ELR (cell line): ENCODE results near the gene IL4I1.
"Not testable (repeated sequence)": the region's sequence is repeated elsewhere in the genome, so short reads cannot be mapped to it uniquely, and the experiment has no call there.

Experiments
- DNase-seq: peaks from one replicate; pipeline ENCODE4 v3.0.0-alpha.2; 2015; ENCODE audit warnings: low read depth

The IL4I1 gene

DNA sequence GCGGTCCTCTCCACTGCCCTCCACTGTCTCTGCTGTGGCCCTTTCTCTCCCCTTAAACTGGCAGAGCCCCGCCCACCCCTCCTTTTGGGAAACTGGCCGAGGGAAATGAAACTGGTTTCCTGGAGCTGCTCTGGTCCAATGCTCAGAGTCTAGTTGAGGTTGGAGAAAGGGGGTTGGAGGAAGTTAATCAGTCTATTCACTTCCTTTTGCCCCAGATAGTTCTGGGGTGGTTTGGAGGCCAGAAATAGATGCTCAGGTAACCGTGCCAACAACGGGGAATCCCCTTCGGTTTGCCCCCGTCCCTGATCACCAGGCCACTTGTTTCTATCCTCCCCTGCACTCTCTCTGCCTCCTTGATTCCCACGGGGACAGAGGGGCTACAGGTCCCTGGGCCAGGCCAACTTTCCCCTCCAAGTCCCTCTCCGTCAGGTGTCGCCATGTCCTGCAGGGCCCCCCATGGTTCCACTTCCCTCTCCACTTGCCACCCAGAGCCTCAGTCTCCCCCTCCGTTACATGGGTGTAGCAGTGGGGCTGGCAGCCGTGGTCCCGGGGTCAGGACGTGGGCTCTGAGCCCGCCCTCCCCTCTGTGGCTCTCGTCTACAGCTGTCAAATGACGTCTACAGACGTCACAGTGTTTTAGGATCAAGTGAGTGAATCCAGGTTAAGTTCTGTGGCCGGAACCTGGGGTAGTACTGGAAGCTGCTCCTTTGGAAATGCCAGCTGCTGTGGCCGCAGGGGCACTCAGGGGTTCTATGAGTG, at the start of gene IL4I1:
TSS of gene IL4I1 (minus strand) at position 25 of the 759 bp plus-strand sequence. CDS start 727 bp downstream, outside the sequence.
- peak; percentile 40 for DNase-seq

GRCh38 chr19:49946415-49946814, 49.7 kb upstream of the IL4I1 start:
- DNase-seq, result no peak

DNA sequence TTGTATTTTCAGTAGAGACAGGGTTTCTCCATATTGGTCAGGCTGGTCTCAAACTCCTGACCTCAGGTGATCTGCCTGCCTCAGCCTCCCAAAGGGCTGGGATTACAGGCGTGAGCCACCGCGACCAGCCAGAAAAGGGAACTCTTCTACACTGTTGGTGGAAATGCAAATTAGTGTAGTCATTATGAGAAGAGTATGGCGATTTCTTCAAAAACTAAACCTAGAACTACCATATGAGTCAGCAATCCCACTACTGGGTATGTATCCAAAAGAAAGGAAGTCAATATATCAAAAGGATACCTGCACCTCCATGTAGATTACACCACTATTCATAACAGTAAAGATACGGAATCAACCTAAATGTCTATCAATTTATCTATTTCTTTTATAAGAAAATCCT, 47.9 kb upstream of the IL4I1 start:
- not testable (repeated sequence) for DNase-seq

- no peak for DNase-seq
These were observed 43.8 kb upstream of the IL4I1 start for GRCh38 chr19:49940482-49940791.

DNA sequence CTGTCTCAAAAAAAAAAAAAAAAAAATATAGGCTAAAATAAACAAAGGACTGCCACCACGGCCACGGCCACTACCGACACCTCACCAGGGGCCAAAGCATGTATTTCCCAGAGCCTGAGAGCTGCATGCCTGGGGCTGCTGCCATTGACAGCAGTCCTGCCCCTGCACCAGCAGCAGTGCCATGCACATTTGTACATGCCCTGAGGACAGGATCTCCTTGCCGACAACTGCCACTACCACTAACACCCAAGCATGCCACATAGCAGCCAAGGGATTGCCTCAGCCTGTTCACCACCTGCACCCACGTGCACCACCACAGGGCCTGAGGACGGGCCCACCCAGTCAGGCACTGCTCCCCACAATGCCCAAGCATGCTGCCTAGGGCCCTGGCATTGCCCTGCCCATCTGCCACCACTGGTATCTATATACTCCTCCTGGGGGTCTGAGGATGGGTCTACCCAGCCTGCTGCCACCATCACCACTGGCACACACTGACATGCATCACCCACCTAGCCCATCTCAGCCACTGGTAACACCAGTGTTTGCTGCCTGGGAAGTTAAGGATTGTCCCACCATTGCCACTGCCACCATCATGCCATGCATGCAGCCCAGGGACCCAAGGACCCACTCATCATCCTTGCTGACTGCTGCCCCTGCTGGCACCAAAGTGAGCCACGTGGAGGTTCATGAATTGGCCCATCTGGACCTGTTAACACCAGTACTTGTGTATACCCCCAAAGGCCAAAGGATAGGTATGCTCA, 43.2 kb upstream of the IL4I1 start:
- no peak for DNase-seq

GRCh38 chr19:49938662-49939061, 42.0 kb upstream of the IL4I1 start:
- no peak for DNase-seq

DNA sequence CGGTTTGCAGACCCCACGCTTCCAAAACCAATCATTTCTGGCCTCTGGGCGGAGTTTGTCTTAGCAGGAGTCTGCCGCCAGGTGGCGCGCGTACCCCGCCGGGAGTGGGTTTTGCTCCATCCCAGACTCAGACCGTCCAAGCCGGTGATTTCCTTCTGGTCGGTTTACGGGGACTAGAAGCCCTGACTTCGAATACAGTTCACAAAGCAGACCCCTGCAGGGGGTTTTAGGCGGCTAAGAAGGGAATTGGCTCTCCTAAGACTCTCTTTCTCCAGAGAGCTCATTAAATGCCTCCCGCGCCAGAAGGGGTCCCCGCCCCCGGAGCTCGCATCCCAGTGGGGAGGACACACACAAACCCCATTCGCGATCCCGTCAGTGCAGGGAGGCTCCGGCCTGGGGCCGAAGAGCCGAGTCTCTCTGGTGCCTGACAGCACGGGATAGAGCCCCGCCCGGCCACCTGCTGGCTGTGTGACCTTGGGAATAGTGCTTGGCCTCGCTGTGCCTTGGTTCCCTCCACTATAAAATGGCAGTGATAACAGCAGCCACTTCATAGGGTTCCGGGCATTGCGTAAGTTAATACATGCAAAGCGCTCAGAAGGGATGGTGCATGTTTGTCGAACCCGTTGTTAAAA, 41.2 kb upstream of the IL4I1 start:
- peak; percentile 75 for DNase-seq

DNA sequence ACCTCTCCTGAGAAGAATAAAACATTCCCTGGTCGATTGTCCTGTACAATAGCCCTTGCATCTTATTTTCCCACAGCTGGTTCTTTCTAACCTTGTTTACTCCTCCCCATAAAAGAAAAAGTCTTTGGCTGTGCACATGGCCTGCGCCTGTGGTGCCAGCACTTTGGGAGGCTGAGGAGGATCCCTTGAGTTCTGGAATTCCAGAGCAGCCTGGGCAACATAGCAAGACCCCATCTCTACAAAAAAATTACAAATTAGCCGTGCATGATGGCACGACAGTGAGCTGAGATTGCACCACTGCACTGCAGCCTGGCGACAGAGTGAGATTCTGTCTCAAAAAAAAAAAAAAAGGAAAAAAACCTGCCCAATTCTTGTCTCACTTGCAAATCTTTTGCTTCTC, 39.9 kb upstream of the IL4I1 start:
- DNase-seq, result no peak

DNA sequence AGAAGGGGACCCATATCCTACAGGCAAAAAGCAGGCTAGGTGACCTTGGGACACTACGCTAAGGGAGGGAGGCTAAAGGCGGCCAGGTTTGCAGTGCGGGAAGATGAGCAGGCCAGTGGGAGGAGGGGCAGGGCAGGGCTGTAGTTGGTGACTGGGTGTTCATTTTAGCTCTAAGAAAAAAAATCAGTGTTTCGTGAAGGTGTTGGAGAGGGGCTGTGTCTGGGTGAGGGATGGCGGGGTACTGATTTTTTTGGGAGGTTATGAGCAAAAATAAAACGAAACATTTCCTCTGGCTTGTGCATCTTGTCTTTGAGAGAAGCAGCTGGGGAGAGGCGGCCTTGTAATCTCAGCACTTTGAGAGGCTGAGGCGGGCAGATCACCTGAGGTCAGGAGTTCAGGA, 37.0 kb upstream of the IL4I1 start:
- DNase-seq, result no peak

DNA sequence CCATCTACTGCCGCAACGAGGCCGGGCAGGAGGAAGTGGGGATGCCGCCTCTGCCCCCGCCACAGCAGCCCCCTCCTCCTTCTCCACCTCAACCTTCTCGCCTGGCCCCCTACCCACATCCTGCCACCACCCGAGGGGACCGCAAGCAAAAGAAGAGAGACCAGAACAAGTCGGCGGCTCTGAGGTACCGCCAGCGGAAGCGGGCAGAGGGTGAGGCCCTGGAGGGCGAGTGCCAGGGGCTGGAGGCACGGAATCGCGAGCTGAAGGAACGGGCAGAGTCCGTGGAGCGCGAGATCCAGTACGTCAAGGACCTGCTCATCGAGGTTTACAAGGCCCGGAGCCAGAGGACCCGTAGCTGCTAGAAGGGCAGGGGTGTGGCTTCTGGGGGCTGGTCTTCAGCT, 36.0 kb upstream of the IL4I1 start:
- DNase-seq, result no peak

GRCh38 chr19:49932041-49932451, 35.4 kb upstream of the IL4I1 start:
- DNase-seq, result no peak

- no peak for DNase-seq
These were observed 34.8 kb upstream of the IL4I1 start for GRCh38 chr19:49931293-49932040.

- DNase-seq, result peak; percentile 18
These were observed 33.9 kb upstream of the IL4I1 start for GRCh38 chr19:49930483-49931011.

DNA sequence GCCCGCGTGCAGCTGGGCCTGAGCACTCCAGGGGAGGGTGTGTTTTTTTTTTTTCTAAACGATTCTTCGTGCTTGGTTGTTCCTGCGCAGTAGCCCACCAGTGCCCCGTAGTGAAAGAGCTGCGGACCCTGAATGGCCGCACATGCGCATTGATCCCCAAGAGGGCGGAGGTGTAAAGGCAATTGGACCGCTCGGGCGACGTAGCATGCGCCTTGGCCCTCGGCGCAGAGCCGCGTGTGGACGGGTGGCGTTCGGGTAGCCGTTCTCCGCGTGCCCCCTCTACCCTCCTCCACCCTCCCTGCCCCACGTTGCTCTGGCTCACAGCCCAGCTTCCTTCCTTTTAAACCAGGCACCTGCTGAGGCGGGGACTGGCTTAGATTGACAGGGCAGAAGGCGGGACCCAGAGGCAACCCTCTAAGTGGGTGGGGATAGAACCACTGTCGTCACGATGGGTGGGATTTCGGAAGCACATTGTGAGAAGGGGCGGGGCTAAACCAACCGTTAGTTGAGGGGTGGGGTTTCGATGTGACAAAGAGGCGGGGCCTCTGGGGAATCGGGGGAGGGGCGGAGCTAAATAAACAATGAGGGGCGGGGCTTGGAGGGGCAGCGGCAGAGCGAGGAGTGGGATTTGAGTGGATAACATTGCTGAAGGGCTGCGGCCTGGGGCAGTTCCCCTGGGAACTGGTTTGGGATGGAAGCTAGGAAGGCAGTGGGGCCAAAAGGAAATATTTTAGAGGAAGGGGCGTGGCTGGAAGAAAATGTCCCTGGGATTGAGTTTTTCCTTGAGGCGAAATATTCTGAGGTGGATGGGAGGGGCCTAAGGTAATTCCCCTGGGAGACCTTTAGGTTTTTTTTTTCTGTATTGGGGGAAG, 33.2 kb upstream of the IL4I1 start:
- DNase-seq, result peak; percentile 96

DNA sequence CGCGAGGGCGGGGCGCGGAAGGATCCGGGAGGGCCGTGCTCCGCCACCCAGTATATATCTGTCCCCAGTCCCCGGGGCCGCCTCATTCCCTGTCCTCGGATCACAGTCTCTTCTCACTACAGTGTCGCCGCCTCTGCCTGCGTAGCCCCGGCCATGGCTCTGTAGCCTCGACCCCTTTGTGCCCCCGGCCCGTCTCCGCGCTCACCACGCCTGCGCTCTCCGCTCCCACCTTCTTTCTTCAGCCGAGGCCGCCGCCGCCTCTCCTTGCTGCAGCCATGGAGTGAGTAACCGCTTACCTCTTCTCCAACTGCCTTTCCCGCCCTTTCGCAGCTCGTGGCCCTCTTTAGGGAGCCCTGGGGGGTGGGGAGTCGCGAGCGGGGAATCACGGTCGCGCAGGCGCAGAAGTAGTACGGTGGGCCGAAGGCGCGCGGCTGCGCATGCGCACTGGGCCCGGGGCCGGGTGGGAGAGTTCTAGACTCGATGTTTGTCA, 32.5 kb upstream of the IL4I1 start, which contains the start of the genes ATF5 and NUP62:
TSS of gene ATF5 (plus strand) at position 85 of the 490 bp plus-strand sequence. CDS start 1,646 bp downstream, outside the sequence.
TSS of gene NUP62 (minus strand) at position 384 of the 490 bp plus-strand sequence. CDS start 19,697 bp downstream, outside the sequence.
- peak; percentile 90 for DNase-seq

- no peak for DNase-seq
These were observed 31.0 kb upstream of the IL4I1 start for GRCh38 chr19:49927526-49928264.

GRCh38 chr19:49926515-49926914, 29.8 kb upstream of the IL4I1 start:
- no peak for DNase-seq

DNA sequence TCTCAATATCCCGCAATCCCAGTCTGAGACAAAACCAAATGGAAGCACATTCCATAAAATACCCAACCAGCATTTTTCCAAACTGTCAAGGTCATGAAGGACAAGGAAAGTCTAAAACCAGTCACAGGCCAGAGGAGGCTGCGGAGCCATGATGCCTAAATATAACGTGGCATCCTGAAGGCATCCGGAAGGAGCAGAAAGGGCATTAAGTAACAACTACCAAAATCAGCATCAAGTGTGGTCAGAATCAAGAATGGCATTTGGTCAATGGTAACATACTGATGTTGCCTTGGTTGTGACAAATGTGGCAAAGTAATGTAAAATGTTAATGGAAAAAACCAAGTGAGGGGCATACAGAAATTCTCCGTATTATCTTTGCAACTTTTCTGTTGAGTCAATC, 28.8 kb upstream of the IL4I1 start:
- no peak for DNase-seq

DNA sequence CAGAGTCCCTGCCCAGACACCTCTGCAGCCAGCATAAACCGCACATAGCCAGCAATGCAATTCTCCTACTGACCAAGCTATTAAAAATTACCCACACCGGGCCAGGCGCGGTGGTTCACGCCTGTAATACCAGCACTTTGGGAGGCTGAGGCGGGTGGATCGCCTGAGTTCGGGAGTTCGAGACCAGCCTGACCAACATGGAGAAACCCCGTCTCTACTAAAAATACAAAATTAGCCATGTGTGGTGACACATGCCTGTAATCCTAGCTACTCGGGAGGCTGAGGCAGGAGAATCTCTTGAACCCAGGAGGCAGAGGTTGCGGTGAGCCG, 28.2 kb upstream of the IL4I1 start:
- not testable (repeated sequence) for DNase-seq
